ENCODE data around the gene RIMS3.

RIMS3 gene

DNA sequence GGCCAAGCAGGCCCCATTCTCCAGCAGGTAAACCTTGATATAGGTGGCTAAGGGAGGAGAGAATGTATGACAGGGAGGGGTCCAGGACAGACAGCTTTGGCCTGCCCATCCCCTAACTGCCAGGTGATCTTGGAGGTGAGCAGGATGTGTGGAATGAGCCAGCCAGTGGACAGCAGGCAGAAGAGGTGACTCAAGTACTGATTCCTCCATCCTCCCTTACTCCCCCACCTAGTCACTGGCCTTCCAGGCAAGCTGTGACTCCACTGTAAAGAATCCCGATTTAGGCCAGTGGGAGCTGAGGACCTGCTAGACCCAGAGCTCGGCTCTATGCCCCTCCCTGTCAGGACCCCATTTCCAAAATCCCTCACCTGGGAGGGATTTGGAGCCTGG, 36.6 kb downstream of the RIMS3 start:
- DNase-seq: no peak

DNA sequence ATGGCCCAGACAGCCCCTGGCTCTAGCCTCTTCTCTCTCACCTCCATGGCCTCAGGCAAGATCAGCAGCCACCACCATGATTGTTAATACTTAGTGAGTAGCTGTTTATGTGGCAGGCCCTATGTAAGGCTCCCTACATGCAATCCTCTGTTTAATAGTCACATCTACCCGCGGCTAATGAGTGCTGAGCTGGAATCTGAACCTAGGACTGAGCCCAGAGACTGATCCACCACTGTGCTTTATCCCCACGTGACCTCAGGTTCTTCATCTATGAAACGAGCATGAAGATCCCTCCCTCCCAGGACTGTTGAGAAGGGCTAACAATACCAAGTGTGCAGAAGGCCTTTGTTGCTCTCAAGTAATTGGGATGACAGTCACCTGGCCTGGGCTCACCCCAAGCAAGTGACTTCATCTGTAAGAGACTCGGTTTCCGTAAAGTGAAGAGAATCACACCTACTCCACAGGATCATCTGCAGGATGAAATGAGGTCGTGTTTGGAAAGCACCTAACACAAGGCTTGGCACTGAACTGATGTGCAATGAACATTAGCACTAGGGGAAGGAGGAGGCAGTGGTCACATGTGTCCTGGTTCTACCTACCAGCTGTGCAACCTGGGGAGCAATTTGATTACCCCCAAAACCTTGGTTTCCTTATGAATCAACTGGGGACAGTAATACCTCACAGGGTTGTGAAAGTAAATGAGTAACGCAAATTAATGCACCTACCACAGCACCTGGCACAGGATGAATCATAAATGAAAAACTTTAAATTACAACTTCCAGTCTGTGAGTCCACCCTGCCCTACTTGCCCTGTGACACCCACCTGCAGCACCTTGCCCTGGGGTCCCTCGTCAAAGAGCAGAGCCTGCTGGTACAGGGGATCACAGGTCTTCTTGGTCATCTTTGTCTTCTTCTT, 37.2 kb downstream of the RIMS3 start:
- no peak for DNase-seq

DNA sequence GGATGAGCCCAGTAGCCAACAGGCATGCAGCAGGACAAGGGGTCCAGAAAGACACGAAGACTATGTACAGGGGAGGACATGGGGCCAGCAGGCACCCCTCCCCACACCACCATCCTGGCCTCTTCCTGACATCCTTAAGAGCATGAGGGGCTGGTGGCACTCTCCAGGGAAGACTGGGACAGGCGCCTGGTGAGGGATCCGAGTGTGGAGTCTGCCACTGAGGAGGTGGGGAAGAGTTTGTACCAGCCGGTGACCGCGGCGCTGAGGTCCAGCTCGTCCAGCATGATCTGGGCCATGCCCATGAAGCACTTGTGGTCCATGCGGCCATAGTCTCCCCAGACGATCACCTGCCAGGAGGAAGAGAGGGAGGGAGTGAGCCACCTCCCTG, 39.1 kb downstream of the RIMS3 start:
- DNase-seq: no peak

DNA sequence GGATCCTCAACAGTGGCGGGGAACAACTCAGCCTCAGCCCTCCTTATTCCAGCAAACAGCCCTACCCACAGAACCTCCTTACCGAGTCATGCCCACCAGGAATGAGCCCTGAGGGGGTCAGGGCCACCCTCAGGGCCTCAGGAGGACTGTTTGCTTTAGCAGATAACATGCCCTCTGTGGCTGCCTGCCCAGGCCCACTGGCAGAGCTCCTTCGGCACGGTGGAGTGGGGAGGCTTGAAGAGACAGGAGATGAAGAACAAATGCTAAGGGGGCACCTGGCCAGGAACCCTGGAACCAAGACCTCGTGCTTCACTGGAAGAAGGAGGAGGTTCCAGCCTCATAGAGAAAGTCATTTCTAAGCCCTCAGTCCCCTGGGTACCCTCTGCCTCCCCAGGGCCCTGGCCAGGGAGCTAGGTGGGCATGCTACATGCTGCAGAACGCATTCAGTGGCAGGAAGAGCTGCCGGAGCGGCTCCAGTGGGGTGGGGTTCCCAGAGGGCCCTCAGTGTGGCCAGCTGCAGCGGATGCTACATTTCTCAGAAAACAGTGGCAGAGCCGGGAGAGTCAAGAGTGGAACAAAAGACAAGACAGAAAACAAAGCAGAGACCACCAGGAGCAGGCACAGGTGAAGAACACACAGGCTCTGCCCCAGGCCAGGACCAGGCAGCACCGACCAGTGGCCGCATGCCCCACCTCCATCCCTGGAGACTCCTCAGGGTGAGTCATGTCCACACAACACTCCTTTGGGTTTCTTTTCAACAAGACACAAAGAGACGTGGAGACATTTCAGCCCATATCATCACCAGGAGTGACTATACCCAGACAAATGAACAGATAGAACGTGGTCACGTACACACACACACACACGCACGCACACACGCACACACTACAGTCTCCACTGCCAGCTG, 39.8 kb downstream of the RIMS3 start:
- DNase-seq: no peak

DNA sequence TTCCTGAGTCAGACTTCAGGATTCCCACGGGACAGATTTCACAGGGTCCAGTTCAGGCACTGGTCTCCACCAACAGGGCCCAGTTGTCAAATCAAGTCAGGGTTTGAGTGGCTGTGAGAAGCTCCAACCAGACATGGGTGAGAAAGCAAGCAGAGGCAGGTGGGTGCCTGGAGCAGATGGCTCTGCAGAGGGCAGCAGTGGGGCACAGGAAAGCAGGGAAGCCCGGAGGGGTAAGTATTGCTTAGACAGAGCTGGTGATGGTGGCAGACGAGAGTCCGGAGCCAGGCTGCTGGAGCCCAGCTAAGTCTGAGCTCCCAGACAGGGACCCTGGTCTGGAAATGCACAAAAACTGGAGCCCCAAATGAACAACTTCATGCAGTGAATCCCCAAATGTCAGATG, 40.4 kb downstream of the RIMS3 start:
- peak; percentile 20 for DNase-seq

DNA sequence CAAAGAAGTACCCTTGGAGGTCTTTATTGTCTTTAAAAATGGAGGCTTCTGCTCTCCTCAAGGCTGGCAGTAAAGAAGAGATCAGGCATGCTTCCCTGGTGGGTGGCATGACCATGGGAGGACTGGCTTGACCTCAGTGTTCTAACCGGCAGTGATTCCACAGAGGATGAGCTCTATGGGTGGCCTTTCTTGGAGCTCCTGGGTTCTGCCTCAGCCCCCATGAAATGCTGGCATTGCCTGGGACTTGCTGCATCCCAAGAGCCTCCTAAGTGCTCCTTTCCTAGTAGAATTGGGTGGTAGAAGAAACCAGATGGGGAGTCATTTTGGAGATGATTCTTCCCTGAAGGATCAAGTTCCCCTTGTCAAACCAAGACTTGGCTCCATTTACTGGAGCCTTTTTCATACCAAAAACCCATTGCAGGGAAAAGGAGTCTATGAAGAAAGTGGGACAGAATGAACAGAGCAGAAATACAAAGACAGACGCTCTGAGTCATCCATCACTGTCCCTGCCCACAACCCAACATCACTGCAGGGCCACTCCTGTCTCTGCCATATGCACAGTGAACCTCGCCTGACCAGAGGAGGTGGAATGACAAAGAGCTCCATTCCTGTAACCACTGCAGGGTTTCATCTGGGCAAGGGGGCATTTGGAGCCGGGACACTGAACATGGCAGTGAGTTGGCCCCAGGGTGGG, 42.4 kb downstream of the RIMS3 start:
- DNase-seq: no peak

DNA sequence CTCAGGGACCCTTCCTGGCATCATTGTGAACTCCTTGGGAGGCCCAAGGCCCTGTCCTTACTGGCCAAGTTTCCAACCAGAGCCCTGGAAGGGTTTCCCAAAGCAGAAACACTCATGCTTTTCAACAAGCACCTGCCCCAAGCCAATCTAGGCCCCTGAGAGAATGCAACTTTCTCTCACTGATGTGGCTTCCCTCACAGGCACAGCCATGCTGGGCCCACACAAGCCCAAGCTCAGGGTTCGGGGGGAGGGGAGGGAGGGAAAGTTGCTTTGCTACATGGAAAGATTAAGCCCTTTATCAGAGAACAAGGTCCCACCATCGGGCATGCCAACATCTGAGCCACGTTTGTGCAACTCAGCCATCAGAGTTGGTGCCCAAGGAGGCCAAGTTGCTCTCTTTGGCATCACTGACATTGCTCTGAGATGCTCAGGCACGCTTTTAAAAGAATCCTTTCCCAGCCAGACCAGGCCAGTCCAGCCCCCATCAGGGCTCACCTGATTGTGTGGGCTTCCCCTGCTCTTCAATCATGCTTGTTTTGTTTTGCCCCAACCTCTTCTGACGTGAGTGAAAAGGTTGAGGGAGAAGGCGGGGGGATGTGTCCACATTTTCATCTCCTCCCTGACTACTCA, 43.5 kb downstream of the RIMS3 start:
- no peak for DNase-seq

DNA sequence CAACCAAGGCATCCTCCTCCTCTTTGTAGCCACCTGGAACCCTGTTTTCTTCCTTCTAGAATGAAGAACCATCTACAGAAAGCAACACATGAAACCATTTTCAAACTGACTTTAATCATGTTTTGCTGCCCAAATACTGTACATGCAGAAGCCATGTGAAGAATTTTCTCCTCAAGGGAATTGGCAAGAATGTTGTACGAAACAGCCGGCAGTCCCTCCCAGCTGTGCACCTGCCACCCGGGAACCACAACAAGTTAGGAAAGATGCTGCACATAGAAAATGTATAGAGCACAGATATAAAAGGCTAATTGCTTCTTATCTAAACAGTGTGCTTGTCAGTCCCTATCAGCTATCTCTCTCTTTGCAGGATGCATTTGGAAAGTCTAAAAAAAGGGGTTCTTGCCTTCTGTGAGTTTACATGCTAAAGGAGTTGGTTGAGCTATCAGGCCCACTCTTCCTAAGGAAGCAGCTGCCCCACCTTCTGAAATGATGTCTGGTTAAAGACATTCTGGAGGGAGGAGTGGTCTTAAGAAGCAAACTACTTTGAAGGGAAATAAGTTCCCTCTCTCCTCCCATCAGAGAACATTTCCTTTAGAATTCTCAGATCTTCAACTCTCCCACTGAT, 44.8 kb downstream of the RIMS3 start:
- no peak for DNase-seq

DNA sequence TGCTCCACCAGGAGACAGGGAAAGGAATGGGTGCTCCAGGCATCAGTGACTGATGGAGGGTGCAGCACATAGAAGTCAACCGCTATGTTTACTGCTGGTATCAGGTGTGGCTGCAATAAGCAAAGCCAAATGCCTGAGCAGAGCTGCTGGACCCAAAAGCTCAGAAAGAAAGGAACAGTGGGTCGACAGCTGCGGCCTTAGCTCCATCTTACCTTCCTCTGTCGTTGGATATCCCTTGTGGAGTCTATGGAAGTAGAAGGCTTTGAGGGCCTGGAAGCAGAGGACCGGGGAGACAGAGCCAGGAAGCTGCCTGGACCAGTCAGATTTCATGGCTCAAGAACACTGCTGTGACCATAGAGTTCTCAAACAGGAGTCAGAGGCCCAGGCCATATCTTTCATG, 45.3 kb downstream of the RIMS3 start:
- no peak for DNase-seq

DNA sequence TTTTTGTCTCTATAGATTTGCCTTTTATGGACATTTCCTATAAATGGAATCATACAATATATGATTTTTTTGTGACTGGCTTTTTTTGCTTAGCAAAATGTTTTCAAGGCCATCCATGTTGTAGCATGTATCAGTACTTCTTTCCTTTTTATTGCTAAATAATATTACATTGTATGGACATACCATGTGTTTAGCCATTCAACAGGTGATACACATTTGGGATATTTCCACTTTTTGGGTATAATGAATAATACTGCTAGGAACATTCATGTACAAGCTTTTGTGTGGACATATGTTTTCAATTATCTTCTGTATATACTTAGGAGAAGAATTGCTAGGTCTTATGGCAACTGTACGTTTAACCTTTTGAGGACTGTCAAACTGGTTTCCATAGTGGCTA, 47.4 kb downstream of the RIMS3 start:
- no peak for DNase-seq

DNA sequence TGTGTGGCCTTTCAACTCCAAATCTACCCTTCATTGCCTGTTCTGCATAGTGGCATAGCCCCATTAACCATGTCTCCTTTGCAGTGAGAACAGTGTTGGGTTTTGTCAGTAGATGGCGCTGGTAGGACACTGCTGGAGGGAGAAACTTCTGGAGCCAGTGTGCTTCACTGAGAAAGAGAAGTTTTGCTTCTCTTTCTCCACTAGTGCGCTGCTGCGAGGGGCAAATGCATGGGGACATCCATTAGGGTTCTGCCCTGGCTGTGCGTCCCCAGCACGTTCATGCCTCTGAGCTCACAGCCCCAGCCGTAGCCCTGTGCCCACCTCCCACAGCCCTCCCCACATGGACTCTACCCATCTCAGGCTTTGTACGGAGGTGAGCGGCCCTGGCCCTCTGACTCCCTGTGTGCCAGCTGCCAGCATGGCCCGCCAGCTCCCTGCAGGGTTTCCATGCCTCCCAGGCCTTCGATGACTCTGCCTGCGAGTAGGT, 53.1 kb downstream of the RIMS3 start:
- DNase-seq: peak; percentile 41

DNA sequence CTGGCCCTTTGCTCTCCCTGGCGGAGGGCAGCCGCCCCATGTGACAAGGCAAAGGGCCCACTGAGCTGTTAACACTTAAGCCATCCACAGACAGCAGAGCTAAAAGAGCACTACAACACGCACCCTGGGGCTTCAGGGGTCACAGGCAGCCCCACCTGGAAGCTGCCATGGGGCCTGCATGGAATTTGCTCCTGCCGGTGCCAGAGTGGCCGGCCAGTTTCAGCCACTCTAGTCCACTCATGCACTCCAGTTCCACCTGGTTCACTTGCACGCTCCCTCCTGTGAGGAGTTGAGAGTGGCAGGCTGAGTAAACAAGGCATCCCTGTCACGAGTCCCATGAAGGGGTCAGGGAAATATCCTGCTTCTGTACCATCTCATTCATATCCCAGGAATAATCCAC, 55.3 kb downstream of the RIMS3 start:
- no peak for DNase-seq

DNA sequence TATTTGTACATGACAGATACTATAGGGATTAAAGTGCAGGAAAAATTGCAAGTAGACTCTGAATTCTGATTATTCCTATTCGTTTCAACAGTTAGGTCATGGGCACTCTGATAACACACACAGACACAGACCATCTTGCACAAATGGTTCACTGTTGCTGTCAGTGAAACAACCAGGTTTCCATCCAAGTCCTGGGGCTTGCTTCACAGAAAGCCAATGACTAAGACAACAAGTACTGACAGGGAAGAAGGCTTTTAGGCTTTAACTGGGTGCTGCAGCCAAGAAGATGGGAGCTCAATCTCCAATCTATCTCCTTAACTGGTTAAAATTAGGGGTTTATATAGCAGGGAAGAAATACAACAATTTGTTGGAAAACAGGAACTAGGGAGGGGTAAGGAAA, 57.6 kb downstream of the RIMS3 start:
- no peak for DNase-seq

DNA sequence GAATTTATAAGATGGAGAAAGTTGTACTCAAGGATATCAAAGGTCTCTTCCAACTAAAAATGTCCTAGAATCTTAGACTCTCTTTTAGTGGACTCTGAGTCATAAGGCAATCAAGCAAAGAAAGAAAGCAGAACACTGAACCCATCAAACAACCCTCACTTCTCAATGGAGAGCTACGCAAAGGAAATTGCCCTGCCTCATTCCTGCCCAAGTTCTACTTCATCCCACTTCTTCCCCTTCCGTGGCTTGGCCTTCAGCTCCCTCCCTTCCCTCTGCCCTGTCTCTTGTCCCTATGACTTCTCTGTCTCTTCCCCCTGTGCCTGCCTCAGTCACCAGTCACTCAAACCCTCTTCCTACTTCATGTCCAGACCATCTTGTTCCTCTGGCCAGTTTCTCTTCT, 58.5 kb downstream of the RIMS3 start:
- DNase-seq: no peak

DNA sequence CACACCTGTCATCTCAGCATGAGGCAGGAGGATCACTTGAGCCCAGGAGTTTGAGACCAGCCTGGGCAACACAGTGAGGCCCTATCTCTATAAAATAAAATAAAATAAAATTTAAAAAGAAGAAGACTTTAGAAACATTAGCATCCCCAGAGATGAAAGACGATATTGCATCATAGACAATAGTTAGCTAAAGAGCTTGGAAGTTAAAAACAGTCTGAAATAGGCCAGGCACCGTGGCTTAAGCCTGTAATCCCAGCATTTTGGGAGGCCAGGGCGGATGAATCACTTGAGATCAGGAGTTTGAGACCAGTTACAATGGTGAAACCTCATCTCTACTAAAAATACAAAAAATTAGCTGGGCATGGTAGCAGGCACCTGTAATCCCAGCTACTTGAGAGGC, 59.3 kb downstream of the RIMS3 start:
- DNase-seq: no peak

DNA sequence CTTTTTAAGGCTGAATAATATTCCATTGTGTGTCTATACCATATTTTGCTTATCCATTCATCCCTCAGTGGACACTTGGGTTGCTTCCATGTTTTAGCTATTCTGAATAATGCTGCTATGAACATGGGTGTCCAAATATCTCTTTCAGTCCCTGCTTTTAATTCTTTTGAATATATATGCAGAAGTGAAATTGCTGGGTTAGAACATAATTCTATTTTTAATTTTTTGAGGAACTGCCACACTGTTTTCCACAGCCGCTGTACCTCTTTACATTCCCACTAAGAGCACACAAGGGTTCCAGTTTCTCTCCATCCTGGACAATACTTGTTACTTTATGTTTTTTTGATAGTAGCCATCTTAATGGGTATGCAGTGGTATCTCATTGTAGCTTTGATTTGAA, 65.6 kb downstream of the RIMS3 start:
- DNase-seq: no peak

DNA sequence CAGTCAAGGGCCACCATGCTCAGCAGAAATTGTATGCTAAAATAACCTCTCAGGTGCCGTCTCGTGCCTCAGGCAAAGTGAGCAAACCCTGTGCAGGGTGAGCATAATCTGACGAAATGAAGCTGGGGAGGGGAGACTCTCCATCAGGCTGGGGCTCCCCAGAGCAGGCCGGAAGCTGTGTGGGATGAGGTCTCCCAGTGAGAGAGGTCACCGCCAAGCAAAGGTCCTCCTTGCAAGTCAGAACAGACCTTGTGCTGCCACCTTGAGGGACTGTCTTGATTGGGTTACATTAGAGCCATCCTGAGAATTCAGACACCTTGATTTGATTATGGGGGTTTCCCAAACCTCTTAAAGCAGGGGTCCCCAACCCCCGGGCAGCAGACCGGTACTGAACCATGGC, 69.9 kb downstream of the RIMS3 start:
- DNase-seq: no peak

DNA sequence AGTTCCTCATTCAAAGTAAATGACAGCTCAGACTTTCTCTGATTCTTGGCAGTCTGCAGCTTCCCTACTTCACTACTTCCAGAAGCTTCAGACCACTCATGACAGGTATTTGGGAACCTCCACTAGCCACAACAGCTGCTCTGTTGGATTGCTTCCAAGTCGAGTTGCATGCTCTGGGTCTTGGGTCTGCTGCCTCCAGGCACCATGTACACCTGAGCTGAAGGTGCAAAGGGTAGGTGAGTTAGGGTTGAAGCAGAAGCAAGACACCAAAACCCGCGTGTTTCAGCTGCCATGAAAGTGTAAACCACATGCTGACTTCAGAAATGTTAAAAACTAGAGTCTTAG, 71.3 kb downstream of the RIMS3 start:
- no peak for DNase-seq

DNA sequence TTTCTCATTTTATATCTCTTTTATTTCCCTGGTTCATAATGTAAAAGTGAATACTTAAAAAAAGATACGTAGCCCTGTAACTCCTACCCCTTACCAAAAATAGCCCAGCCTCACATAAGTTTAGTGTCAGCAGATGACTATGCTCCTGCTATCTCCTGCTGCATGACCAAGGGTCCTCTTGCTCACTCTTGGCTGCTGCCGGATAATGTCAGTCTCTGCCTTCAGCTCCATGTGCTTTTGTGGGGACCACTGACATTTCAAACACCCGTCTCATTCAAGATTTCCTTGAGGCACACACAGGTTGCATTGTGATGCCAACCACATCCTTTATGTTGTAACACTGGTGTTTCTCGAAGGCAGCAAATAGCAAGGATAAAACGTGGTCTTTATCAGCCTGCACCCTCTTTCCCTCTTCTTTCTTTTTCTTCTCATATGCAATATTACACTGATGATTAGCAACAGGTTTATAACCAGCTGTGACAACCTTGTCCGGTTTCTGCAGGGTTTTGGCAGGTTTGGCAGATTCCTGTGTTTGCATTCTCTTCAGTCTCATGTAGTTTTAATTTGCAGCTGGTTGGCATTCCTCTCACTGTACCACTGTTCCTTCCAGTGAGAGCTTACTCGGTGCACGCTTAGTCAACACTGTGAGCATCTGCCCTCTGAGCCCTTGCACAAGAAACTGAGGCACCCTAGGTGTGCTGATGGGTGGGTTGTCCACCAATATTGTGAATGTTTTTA, 71.9 kb downstream of the RIMS3 start:
- DNase-seq: no peak

DNA sequence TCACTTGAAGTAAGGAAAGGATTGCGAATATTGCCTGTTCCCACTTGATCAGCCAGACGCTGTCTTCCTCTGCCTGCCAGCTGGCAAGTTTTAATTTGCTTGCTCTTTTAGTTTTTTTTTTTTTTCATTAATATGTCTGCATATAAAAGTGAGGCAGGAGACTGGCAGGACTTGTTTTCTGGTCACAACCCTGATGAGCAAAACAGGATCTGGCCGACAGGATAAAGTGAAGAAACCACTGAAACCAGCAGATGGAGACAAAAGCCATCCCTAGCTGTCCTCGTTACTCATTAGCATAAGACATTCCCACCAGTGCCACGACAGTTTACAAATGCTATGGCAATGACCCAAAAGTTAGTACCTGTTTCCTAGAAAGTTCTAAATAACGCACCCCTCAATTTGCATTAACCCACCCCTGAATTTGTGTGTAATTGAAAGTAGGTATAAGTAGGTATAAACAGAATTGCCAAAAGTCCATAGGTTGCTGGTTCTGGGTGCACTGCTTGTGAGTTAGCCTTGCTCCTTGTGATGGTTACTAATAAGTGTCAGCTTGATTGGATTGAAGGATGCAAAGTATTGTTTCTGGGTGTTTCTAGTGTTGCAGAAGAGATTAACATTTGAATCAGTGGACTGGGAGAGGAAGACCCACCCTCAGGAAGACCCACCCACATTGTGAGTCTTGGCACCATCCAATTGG, 73.2 kb downstream of the RIMS3 start:
- DNase-seq: peak; percentile 28

DNA sequence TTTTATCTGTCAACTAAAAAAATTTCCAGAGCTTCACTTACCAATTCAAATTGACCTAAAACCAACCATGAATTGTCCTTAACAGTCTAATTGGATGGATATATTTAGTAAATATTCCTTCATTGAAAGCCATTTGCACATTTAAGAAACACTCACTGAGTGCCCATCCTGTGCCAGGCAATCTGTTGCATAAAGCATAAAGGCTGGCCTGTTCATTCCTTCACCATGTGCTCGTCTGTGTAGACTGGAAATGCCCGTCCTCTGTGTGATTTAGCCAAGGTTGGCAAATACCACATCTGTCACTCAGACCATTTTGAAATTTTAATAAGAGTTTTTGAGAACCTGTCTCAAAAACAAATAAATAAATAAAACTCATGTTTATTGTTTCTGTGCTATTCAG, 76.9 kb downstream of the RIMS3 start:
- no peak for DNase-seq
